ENCODE results near the gene INHBB.
A peak's percentile ranks its signal among the peaks of the same experiment; 100 is the strongest.

The INHBB gene

DNA sequence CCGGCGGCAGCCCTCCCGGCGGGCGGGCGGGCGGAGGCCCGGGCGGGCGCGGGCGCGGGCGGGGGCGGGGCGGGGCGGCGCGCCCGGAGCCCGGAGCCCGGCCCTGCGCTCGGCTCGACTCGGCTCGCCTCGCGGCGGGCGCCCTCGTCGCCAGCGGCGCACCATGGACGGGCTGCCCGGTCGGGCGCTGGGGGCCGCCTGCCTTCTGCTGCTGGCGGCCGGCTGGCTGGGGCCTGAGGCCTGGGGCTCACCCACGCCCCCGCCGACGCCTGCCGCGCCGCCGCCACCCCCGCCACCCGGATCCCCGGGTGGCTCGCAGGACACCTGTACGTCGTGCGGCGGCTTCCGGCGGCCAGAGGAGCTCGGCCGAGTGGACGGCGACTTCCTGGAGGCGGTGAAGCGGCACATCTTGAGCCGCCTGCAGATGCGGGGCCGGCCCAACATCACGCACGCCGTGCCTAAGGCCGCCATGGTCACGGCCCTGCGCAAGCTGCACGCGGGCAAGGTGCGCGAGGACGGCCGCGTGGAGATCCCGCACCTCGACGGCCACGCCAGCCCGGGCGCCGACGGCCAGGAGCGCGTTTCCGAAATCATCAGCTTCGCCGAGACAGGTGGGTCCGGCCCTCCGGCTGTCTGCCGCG is at the start of gene INHBB:
INHBB (plus strand) TSS at position 111 of the 641 bp plus-strand sequence; CDS start at position 164, 53 bp downstream.
- ChIA-PET CTCF (no interaction called here), POLR2A (interaction anchor here (0.6 kb wide), 1 partner anchor 49 kb away, joined by 3 read pairs; no protein-coding TSS in a partner anchor)
- DNase-seq (ENCODE audit: extremely low spot score): peak; percentile 53
- TF ChIP-seq LEF1 (IDR thresholded peaks at IDR 0.05; ENCODE audit: borderline replicate concordance) (no peak), CTBP1 (IDR thresholded peaks at IDR 0.05; ENCODE audit: borderline replicate concordance) (no peak), ELF4 (IDR thresholded peaks at IDR 0.05) (no peak), FOXA1 (IDR thresholded peaks at IDR 0.05) (no peak), BHLHE40 (IDR thresholded peaks at IDR 0.05; ENCODE audit: borderline replicate concordance) (no peak), TARDBP (IDR thresholded peaks at IDR 0.05) (no peak), ARNT (IDR thresholded peaks at IDR 0.05) (no peak), FOXK2 (IDR thresholded peaks at IDR 0.05) (no peak), SUZ12 (IDR thresholded peaks at IDR 0.05) (no peak), FOXM1 (IDR thresholded peaks at IDR 0.05; ENCODE audit: borderline replicate concordance) (no peak), HDGF (IDR thresholded peaks at IDR 0.05; ENCODE audit: borderline replicate concordance) (no peak), ZNF384 (IDR thresholded peaks at IDR 0.05) (no peak), SP1 (IDR thresholded peaks at IDR 0.05) (no peak), L3MBTL2 (conservative IDR thresholded peaks at IDR 0.05) (no peak)
- TF ChIP-seq, protein P1, sequence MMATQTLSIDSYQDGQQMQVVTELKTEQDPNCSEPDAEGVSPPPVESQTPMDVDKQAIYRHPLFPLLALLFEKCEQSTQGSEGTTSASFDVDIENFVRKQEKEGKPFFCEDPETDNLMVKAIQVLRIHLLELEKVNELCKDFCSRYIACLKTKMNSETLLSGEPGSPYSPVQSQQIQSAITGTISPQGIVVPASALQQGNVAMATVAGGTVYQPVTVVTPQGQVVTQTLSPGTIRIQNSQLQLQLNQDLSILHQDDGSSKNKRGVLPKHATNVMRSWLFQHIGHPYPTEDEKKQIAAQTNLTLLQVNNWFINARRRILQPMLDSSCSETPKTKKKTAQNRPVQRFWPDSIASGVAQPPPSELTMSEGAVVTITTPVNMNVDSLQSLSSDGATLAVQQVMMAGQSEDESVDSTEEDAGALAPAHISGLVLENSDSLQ (IDR thresholded peaks at IDR 0.05): no peak

DNA sequence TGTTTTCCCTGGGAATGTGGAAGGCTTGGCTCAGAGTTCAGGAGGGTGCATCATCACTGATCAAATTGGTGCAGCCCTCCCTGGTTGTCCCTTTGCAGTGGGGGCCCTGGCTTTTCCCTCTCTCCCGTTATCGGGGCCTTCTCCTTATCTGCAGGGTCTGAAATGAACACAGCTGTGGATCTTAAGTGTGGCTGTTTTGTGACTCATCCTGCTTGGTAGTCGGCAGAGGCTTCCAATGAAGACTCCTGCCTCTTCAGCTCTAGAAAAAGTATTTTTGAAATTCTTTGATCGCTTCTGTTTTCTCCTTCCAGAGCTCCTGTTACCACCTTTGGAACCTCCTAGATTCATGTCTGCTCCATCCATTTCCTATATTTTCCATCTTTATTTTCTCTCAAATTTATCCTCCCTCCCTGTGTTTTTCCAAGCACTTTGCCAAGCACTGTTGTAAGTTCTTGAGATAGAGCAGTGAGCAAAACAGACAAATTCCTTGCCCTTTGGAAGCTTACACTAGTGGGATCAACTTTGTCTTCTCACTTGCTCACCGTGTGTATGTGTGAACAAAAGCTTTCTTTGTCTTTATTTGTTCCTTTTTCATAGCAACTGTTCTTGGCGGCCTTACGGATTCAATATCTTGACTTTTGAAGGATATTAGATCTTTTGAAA is 47.6 kb upstream of the INHBB start:
- CTCF ChIA-PET: interaction anchor here (0.6 to 0.9 kb wide), 2 partner anchors 15 to 38 kb away, joined by 3 to 4 read pairs; no protein-coding TSS in a partner anchor

DNA sequence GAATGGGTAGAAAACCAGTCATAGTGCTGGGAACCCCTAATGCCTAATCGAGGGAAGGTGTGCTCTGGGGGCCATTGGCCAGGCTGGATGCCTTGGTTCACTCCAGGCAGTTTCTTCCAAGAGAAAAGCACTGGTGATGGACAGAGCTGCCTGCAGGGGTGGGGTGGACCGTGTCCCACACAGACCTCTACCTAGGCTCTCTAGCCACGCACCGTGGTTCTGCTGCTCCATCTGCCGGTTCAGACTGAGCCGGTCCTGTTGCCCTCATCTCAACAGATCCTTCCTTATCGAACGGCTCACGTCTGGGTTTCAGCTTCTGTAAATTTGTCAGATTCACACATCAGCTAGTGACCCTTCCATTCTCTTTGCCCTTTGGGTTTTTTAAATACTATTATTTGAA is 46.9 kb upstream of the INHBB start:
- CTCF ChIA-PET: interaction anchor here (0.9 kb wide), 1 partner anchor 14 kb away, joined by 4 read pairs; no protein-coding TSS in a partner anchor
- TF ChIP-seq CTBP1 (IDR thresholded peaks at IDR 0.05; ENCODE audit: borderline replicate concordance) (no peak), HDGF (IDR thresholded peaks at IDR 0.05; ENCODE audit: borderline replicate concordance) (no peak), SUZ12 (IDR thresholded peaks at IDR 0.05) (no peak), SP1 (IDR thresholded peaks at IDR 0.05) (no peak), FOXM1 (IDR thresholded peaks at IDR 0.05; ENCODE audit: borderline replicate concordance) (no peak), ARNT (IDR thresholded peaks at IDR 0.05) (no peak), FOXK2 (IDR thresholded peaks at IDR 0.05) (no peak), BHLHE40 (IDR thresholded peaks at IDR 0.05; ENCODE audit: borderline replicate concordance) (no peak), NFRKB (IDR thresholded peaks at IDR 0.05) (no peak), LEF1 (IDR thresholded peaks at IDR 0.05; ENCODE audit: borderline replicate concordance) (no peak), ELF4 (IDR thresholded peaks at IDR 0.05) (no peak), FOXA1 (IDR thresholded peaks at IDR 0.05) (no peak), TARDBP (IDR thresholded peaks at IDR 0.05) (no peak), L3MBTL2 (conservative IDR thresholded peaks at IDR 0.05) (no peak), ZNF384 (IDR thresholded peaks at IDR 0.05) (no peak)
- TF ChIP-seq, protein P1 (IDR thresholded peaks at IDR 0.05): no peak
- POLR2A ChIA-PET: no interaction called here
- DNase-seq (ENCODE audit: extremely low spot score): no peak

More for the DNA sequence above, 47.6 kb upstream of the INHBB start:
- TF ChIP-seq, protein P1 (IDR thresholded peaks at IDR 0.05): no peak
- TF ChIP-seq FOXM1 (IDR thresholded peaks at IDR 0.05; ENCODE audit: borderline replicate concordance) (no peak), CTBP1 (IDR thresholded peaks at IDR 0.05; ENCODE audit: borderline replicate concordance) (no peak), SUZ12 (IDR thresholded peaks at IDR 0.05) (no peak), FOXA1 (IDR thresholded peaks at IDR 0.05) (no peak)
- DNase-seq (ENCODE audit: extremely low spot score): no peak
- POLR2A ChIA-PET: no interaction called here

DNA sequence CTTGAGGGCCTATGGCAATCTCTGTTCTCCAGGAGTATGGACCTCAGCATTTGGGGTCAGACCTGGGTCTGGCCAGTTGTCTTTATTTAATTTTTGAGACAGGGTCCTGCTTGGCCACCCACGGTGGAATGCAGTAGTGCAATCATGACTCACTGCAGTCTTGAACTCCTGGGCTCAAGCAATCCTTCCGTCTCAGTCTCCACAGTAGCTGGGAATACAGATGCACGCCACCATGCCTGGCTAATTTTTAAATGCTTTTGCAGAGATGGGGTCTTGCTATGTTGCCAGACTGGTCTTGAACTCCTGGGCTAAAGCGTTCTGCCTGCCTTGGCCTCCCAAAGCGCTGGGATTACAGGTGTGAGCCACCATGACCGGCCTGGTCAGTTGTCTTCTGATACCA is 46.4 kb upstream of the INHBB start:
- DNase-seq (ENCODE audit: extremely low spot score): no peak
- TF ChIP-seq TARDBP (IDR thresholded peaks at IDR 0.05) (no peak), SUZ12 (IDR thresholded peaks at IDR 0.05) (no peak), SP1 (IDR thresholded peaks at IDR 0.05) (no peak), ZNF384 (IDR thresholded peaks at IDR 0.05) (no peak), FOXA1 (IDR thresholded peaks at IDR 0.05) (no peak), ELF4 (IDR thresholded peaks at IDR 0.05) (no peak), NFRKB (IDR thresholded peaks at IDR 0.05) (no peak), CTBP1 (IDR thresholded peaks at IDR 0.05; ENCODE audit: borderline replicate concordance) (no peak), LEF1 (IDR thresholded peaks at IDR 0.05; ENCODE audit: borderline replicate concordance) (no peak), HDGF (IDR thresholded peaks at IDR 0.05; ENCODE audit: borderline replicate concordance) (no peak), ARNT (IDR thresholded peaks at IDR 0.05) (no peak), FOXM1 (IDR thresholded peaks at IDR 0.05; ENCODE audit: borderline replicate concordance) (no peak), FOXK2 (IDR thresholded peaks at IDR 0.05) (no peak)
- TF ChIP-seq, protein P1 (IDR thresholded peaks at IDR 0.05): no peak

DNA sequence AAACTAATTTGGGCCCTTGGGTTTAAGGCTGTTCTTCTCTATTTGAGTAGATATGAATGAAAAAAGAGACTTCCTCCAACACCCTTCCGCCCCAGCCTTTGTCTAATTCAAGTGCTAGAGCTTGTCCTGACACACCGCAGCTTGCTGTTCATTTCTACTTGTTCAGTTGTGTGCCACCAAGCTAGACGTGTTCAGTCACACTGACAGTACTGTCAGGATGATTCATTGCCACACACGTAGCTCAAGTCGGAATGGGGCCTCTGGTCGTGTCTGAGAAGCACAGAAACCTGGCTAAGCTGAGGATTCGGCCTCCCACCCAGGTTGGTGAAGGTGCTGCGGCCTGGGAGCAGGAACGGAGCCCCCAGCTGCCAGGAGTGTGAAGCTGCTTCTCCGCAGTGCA is 45.6 kb upstream of the INHBB start:
- TF ChIP-seq L3MBTL2 (conservative IDR thresholded peaks at IDR 0.05) (no peak), SUZ12 (IDR thresholded peaks at IDR 0.05) (no peak), HDGF (IDR thresholded peaks at IDR 0.05; ENCODE audit: borderline replicate concordance) (no peak), ELF4 (IDR thresholded peaks at IDR 0.05) (no peak), BHLHE40 (IDR thresholded peaks at IDR 0.05; ENCODE audit: borderline replicate concordance) (no peak), SP1 (IDR thresholded peaks at IDR 0.05) (no peak)
- CTCF ChIA-PET: interaction anchor here (0.7 kb wide), 2 partner anchors 13 to 333 kb away, joined by 3 to 4 read pairs; no protein-coding TSS in a partner anchor
- POLR2A ChIA-PET: interaction anchor here (1.3 kb wide), 1 partner anchor 81 kb away, joined by 3 read pairs; no protein-coding TSS in a partner anchor
- no peak for DNase-seq (ENCODE audit: extremely low spot score)

More for the DNA sequence above, 46.4 kb upstream of the INHBB start:
- POLR2A ChIA-PET: no interaction called here
- CTCF ChIA-PET: no interaction called here
